GM19452 (cell line): ENCODE results near the gene RIT2.

ENCODE experiments used
- ATAC-seq: cut with Tn5 transposase; IDR thresholded peaks from one replicate; pipeline ENCODE4 v1.9.1; 2021; ENCODE audit not compliant: unreplicated experiment

Gene RIT2

GRCh38 chr18:43092539-43092938, 22.9 kb downstream of the RIT2 start:
- no peak for ATAC-seq

DNA sequence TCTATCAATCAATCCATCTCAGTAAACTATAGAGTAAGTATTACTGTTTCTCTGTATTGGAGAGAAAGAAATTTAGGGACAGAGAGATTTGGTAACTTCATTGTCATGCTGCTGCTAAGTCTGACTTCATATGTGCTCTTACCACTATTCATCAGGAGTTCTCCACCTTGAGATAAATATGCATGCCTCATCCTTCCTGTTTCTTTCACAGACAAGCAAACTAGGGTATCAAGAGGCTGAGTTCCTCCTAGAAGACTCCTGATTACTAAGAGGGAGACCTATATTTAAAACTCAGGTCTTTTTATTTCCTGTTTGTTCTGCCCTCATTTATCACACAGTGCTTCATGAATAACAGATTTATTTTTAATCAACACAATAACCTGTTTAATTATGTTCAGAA, 34.1 kb downstream of the RIT2 start:
- ATAC-seq = no peak

DNA sequence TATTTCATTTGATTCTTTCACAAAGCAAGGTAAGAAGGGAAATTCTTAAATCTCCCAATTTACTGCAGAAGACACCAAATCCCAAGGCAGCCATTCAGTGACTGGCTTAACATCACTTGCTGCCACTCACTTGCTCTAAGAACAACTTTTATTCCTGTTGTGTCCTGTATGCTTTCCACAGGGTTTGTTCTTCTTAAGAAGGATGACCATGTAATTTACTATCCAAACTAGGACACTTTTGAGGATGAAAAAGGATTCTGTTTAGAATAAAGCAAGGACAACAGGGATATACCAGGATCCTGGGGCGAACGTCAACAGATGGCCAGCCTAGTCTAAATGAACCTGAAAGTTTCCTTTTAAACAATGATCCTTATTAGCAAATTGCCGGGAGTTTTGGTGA, 34.8 kb downstream of the RIT2 start:
- no peak for ATAC-seq

DNA sequence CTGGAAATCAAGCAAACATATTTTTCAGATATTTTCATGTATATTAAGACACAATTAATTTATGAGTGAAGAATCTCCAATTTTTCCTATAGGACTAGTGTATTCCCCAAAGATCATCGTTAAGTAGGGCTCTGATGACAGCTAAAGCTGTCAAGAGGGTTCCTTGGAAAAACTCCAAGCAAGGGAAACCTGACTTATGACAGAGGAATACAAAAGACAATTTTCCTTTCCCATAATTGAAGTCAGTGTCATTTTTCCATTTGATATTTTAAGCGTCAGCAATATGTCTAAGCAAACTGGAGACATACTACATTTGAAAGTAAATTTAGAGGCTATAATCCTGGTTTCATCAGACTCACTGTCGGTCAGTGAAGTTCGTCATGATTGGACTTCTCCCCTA, 36.1 kb downstream of the RIT2 start:
- no peak for ATAC-seq

DNA sequence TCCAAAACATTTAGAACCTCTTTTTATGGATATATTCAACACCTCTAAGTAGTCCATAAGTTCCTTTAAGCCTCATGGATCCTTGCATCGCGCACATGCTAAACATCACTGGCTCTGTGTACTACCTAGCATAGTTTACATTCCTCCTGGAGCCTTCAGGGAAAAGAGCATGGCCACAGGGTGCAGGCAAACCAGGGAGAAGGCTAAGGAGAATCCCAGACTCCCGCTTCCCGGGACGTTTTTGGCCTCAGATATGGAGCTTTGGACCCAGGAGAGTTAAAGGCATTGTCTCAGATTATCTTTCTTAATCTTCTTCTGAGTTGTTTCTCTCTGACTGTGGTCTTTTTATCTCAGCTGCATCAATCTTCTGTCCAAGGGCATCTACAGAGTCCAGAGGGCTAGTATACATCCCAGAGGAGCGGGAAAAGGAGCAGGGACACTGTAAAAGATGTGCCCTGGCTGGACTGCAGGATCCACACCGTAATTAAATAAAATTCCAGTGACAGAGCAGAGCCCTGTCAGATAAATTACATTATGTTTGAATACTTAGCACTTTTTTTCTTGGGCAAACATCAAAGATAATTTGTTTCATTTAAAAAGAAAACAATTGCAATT, 36.9 kb downstream of the RIT2 start:
- no peak for ATAC-seq

DNA sequence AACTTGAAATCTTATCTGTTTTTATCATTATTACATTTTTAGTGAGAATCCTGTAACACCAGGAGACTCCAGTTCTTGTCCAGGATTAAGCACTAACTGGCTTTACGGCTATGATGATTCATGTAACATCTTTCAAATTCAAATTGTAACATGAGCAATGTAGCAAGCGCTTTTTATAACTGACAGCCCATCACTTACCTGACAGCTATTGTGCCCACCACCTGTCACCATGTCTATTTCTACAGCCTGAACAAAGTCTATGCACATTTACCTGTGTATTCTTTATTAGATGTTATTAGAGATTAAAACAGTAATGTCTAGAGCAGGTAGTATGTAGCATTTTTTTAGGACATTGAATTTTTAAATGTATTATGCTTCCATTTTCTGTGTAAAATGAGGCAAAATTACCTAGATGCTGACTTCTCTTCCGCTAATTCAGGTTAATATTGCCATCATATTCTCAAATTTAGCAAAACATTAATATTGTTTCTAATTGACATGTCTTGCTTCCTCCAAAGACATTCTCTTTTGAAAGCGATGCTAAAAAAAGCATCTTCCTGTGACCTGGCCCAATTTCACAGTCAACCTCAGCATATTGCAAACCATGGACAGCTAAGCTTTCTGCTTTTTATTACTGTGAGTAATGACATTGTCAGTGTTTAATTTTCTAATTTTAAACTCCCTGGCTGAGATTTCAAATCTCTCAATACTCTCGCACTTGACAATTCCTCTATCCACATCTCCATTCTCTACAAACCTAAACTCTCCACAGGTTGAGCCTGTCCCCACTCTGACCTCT, 37.8 kb downstream of the RIT2 start:
- ATAC-seq = no peak

- no peak for ATAC-seq
These were observed 41.7 kb downstream of the RIT2 start for GRCh38 chr18:43073771-43074170.

- no peak for ATAC-seq
These were observed 46.7 kb downstream of the RIT2 start for GRCh38 chr18:43068781-43069180.

DNA sequence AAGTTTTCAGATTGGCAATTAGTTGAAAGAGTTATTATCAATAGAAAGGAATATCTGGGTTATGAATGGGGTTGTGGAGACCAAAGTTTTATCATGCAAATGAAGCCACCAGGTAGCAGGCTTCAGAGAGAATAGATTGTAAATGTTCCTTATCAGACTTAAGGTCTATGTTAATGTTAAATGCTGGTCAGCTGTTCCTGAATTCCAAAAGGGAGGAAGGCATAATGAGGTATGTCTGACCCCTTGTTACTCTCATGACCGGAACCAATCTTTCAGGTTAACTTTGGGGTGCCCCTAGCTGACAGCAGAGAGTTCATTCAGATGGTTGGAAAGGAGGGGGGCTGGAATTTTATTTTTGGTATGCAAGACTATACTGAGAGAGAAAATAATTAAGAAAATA, 47.9 kb downstream of the RIT2 start:
- ATAC-seq = no peak

GRCh38 chr18:43061816-43062215, 53.7 kb downstream of the RIT2 start:
- ATAC-seq = no peak

DNA sequence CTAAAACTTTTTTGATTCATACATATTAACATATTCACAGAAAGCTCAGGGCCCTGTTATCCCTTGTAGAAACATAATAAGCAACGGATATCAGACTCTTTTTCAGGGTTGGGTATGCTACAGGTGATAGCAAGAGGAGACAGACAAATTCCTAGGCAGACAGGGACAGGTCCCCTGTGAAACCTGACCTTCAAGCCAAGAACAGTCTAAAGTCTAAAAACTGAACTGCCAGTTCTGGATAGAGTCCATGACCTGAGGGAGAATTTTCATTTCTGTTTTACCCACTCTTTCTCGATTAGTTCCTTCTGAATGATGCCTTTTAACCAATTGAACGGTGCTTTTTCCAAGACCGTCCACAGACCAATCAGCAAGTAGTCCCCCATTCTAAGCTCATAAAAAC, 54.2 kb downstream of the RIT2 start:
- no peak for ATAC-seq

DNA sequence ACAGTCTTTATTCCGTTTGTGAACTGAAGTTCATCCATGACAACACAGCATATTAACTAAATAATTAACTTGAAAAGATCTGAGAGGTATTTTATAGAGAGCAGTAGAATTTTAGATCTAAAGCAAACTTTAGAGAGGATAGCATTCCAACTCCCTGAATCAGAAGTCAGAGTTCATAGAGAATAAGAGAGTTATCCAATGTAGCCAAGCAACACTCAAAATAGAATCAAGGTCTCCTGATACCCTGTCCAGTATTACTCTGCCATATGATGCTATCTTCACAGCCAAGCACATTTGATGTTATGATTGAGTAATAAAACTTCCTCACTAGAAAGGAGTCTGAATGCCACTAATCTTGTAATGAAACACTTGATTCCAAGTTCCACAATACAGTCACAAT, 55.5 kb downstream of the RIT2 start:
- ATAC-seq = no peak

- ATAC-seq = no peak
These were observed 60.5 kb downstream of the RIT2 start for GRCh38 chr18:43054815-43055519.

DNA sequence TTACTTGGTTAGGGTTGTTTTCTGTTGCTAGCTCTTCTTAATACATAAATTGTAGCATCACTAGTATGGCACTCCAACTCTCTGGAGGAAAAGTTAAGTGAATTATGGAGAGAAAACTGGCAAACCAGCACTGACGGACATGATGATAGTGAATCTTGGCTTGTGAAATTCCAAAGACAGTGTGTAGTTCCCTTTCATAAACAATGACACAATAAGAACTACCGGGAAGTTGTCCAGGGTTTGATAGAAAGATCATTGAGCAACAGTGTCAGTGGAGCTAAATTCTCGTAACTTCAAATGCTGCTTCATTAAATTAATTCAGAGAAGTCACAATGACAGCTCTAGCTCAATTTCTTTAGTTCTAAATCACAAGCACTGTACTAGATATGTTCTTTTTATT, 66.5 kb downstream of the RIT2 start:
- ATAC-seq = no peak

DNA sequence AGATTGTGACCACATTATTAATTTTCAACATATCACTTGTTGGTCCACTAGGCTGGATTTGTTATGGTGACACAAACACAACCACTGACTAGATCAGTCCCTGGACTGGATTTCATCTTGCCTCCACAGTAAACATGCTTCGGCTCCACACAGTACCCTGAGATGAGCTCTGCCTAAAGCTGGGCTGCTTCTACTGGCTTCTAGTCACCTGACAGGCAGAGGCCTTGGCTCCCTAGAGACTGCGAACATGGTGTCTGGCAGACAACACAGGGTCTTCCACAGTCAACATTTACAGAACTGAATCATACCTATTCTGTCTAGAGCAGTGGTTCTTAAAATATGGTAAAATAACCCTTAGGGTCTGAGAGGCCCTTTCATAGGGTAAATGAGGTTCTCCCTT, 69.2 kb downstream of the RIT2 start:
- ATAC-seq = no peak

- ATAC-seq = no peak
These were observed 71.9 kb downstream of the RIT2 start for GRCh38 chr18:43043626-43044025.

GRCh38 chr18:43040281-43040680, 75.2 kb downstream of the RIT2 start:
- no peak for ATAC-seq

GRCh38 chr18:43034683-43035500, 80.6 kb downstream of the RIT2 start:
- ATAC-seq = no peak

DNA sequence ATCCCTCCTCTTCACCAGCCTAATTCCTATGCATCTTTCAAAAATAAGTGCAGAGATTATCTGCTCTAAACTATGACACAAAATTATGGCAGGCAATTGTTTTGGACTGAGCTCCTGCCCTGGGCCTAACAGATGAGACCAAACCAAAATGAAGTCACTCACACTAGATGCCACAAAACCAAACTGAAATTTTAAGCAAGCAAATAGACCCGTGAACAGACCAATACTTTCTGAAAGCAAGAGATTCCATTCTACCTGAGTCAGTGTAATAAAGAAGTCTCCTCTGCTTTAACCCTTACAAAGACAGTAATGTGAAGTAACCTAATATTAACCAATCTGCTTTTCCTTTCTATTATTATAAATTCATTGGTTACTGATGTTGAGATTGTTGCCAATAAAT, 84.3 kb downstream of the RIT2 start:
- ATAC-seq = no peak

DNA sequence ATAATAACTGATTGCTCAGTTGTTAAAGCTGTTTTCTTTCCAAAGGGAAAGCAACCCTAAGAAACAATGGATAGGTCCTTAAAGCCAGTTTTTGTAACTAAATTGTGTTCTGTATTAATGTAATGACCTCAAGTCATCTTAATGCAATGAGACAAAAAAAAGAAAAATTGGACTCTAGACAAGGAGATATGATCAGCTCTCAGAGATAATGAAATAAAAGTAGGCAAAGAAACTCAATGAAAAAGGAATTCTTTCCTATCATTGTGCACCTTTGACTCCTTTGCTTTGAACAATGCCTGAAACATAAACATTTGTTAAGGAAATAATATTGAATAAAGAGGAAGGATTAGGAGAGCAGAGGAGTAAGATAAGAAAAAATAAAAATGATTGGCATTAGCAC, 86.1 kb downstream of the RIT2 start:
- no peak for ATAC-seq

DNA sequence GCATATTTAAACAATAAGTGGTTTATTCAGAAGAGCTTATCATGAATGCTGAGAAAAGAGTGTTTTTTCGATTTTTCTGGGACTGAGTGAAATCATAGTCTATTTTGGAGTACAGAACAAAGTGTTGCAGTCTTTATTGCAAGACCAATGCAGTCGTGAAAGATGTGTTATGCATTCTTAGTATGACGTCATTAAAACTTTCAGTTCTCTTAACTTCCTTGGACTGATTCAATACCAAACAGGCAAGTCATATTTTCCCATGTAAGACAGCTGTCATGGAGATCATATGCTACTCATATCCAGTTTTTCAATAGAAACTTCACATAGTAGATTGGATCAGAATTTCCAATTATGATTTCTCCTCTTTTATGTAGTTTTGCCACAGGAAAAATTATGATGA, 92.6 kb downstream of the RIT2 start:
- ATAC-seq = no peak
